GM23338 (cell line): ENCODE data around the gene RUFY1. TPM values are rescaled to one million over a fixed set of nuclear protein-coding genes. Genes with fewer than 3 reads are reported as not detected.

ENCODE experiments used
- ATAC-seq: fragments of 200-7000 bp; cut with Tn5 transposase; 3 replicates; pipeline ENCODE4 v1.9.1; 2020
- DNase-seq: peaks from one replicate; pipeline ENCODE4 v3.0.0-alpha.2; 2015; ENCODE audit warnings: low spot score
- H2AFZ ChIP-seq: fragments of 200-600 bp; sonication (generic); 2 replicates; pipeline ENCODE4 v1.8.0; 2016; ENCODE audit warnings: antibody characterized with exemption, mild to moderate bottlenecking, moderate library complexity
- H3F3A ChIP-seq: fragments of 200-600 bp; sonication (generic); replicated peaks from 2 replicates; pipeline ENCODE4 v1.8.0; 2017; ENCODE audit warnings: antibody characterized with exemption, mixed run types, low read depth
- H3K27ac ChIP-seq: fragments of 200-600 bp; sonication (generic); 2 replicates; pipeline ENCODE4 v1.6.1; 2016; ENCODE audit warnings: low read depth
- H3K27me3 ChIP-seq: fragments of 200-600 bp; sonication (generic); 2 replicates; pipeline ENCODE4 v1.8.0; 2016; ENCODE audit warnings: mild to moderate bottlenecking, mixed run types, moderate library complexity; ENCODE audit not compliant: insufficient read depth
- H3K36me3 ChIP-seq: fragments of 200-600 bp; sonication (generic); 2 replicates; pipeline ENCODE4 v1.8.0; 2016; ENCODE audit warnings: mild to moderate bottlenecking; ENCODE audit not compliant: insufficient read depth
- H3K4me1 ChIP-seq: fragments of 200-600 bp; sonication (generic); 2 replicates; pipeline ENCODE4 v1.8.0; 2016; ENCODE audit warnings: mild to moderate bottlenecking, moderate library complexity; ENCODE audit not compliant: insufficient read depth
- H3K4me2 ChIP-seq: fragments of 200-600 bp; sonication (generic); 2 replicates; pipeline ENCODE4 v1.7.1; 2017; ENCODE audit warnings: mixed run types
- H3K4me3 ChIP-seq: fragments of 200-600 bp; sonication (generic); 2 replicates; pipeline ENCODE4 v1.6.1; 2016; ENCODE audit warnings: mixed run types
- H3K79me2 ChIP-seq: fragments of 200-600 bp; sonication (generic); replicated peaks from 2 replicates; pipeline ENCODE4 v1.8.0; 2017; ENCODE audit warnings: mild to moderate bottlenecking; ENCODE audit not compliant: insufficient read depth
- H3K9me2 ChIP-seq: fragments of 200-600 bp; sonication (generic); 2 replicates; pipeline ENCODE4 v1.8.0; 2017; ENCODE audit not compliant: insufficient read depth
- H4K20me1 ChIP-seq: fragments of 200-600 bp; sonication (generic); replicated peaks from 2 replicates; pipeline ENCODE4 v1.8.0; 2017; ENCODE audit warnings: mild to moderate bottlenecking; ENCODE audit not compliant: insufficient read depth
- H3K27ac Mint-ChIP-seq: 2 replicates; pipeline ENCODE4 v1.8.0; 2020; ENCODE audit warnings: inconsistent platforms, mild to moderate bottlenecking, moderate library complexity, mixed read lengths
- H3K27me3 Mint-ChIP-seq: 3 replicates; pipeline ENCODE4 v1.8.0; 2022; ENCODE audit warnings: low read depth, mild to moderate bottlenecking, moderate library complexity, mixed read lengths, inconsistent platforms; ENCODE audit not compliant: insufficient read depth, poor library complexity
- H3K36me3 Mint-ChIP-seq: 3 replicates; pipeline ENCODE4 v1.8.0; 2021; ENCODE audit warnings: low read depth, mild to moderate bottlenecking, inconsistent platforms, moderate library complexity, mixed read lengths
- H3K4me1 Mint-ChIP-seq: 3 replicates; pipeline ENCODE4 v1.8.0; 2020; ENCODE audit warnings: mild to moderate bottlenecking, inconsistent platforms, mixed read lengths
- H3K4me3 Mint-ChIP-seq: 3 replicates; pipeline ENCODE4 v1.8.0; 2021; ENCODE audit warnings: moderate library complexity, mild to moderate bottlenecking, inconsistent platforms, mixed read lengths
- H3K9me3 Mint-ChIP-seq: 3 replicates; pipeline ENCODE4 v1.8.0; 2020; ENCODE audit warnings: moderate library complexity, mild to moderate bottlenecking, inconsistent platforms, mixed read lengths
- CREB1 ChIP-seq: fragments of 250-450 bp; sonication (Bioruptor Pico); IDR thresholded peaks from 2 replicates; pipeline ENCODE4 v1.5.0; 2020; ENCODE audit warnings: low read depth, mild to moderate bottlenecking, moderate library complexity
- EZH2 ChIP-seq: fragments of 200-600 bp; sonication (generic); IDR thresholded peaks from one replicate; pipeline ENCODE4 v1.8.0; 2017; ENCODE audit warnings: antibody characterized with exemption, mild to moderate bottlenecking, low read depth; ENCODE audit not compliant: unreplicated experiment
- EZH2phosphoT487 ChIP-seq: fragments of 200-600 bp; sonication (generic); IDR thresholded peaks from one replicate; pipeline ENCODE4 v1.8.1; 2018; ENCODE audit warnings: antibody characterized with exemption; ENCODE audit not compliant: unreplicated experiment
- JUNB ChIP-seq: IDR thresholded peaks from one replicate; pipeline ENCODE4 v1.6.1; 2016; ENCODE audit warnings: antibody characterized with exemption; ENCODE audit not compliant: unreplicated experiment
- NANOG ChIP-seq: IDR thresholded peaks from 2 replicates; pipeline ENCODE4 v1.6.1; 2016; ENCODE audit warnings: antibody characterized with exemption, borderline replicate concordance
- POLR2AphosphoS5 ChIP-seq: IDR thresholded peaks from 2 replicates; pipeline ENCODE4 v1.6.1; 2016; ENCODE audit warnings: antibody characterized with exemption, low read depth
- REST ChIP-seq: IDR thresholded peaks from one replicate; pipeline ENCODE4 v1.6.1; 2018; ENCODE audit warnings: antibody characterized with exemption; ENCODE audit not compliant: unreplicated experiment
- STAT1 ChIP-seq: IDR thresholded peaks from one replicate; pipeline ENCODE4 v1.6.1; 2016; ENCODE audit warnings: antibody characterized with exemption; ENCODE audit not compliant: unreplicated experiment
- ZNF114 ChIP-seq: fragments of 250-450 bp; sonication (Bioruptor Pico); IDR thresholded peaks from 2 replicates; pipeline ENCODE4 v1.5.0; 2020; ENCODE audit warnings: mild to moderate bottlenecking, moderate library complexity
- ZNF331 ChIP-seq: fragments of 250-450 bp; sonication (Bioruptor Pico); IDR thresholded peaks from 2 replicates; pipeline ENCODE4 v1.5.0; 2020; ENCODE audit warnings: low read depth, mild to moderate bottlenecking, moderate library complexity
- polyA plus RNA-seq: library from polyadenylated mRNA; unstranded; fragments of >200 nt; fragmentation: Nextera tagmentation; extraction: Ambion mirVana; gene quantifications from 2 replicates; pipeline ENCODE4 v1.2.1, GENCODE V29; 2016
- total RNA-seq: library from RNA; depleted of rRNA; stranded (reverse); fragments of >200 nt; shearing (Covaris generic); gene quantifications from 2 replicates; pipeline ENCODE4 v1.2.3, GENCODE V29; 2014
- TF ChIP-seq, protein P1 (sequence below), 2 experiments: fragments of 200-600 bp in 1 of 2; sonication (generic) in 1 of 2; conservative IDR thresholded peaks; 2 replicates each; pipeline versions ENCODE4 v1.5.1 to v1.6.1; 2016 to 2017; ENCODE audit warnings: antibody characterized with exemption in 2 of 2, low read depth in 2 of 2, mild to moderate bottlenecking in 2 of 2, moderate library complexity in 1 of 2
- TF ChIP-seq, protein P2 (sequence below): IDR thresholded peaks from 2 replicates; pipeline ENCODE4 v1.6.1; 2016; ENCODE audit warnings: antibody characterized with exemption
- TF ChIP-seq, protein P3 (sequence below): fragments of 250-450 bp; sonication (Bioruptor Pico); IDR thresholded peaks from 2 replicates; pipeline ENCODE4 v1.5.0; 2020; ENCODE audit warnings: mild to moderate bottlenecking, moderate library complexity

Gene RUFY1
- total and polyA plus RNA-seq, 2 experiments from 2014 or later = 25.3 to 31.6 TPM

DNA sequence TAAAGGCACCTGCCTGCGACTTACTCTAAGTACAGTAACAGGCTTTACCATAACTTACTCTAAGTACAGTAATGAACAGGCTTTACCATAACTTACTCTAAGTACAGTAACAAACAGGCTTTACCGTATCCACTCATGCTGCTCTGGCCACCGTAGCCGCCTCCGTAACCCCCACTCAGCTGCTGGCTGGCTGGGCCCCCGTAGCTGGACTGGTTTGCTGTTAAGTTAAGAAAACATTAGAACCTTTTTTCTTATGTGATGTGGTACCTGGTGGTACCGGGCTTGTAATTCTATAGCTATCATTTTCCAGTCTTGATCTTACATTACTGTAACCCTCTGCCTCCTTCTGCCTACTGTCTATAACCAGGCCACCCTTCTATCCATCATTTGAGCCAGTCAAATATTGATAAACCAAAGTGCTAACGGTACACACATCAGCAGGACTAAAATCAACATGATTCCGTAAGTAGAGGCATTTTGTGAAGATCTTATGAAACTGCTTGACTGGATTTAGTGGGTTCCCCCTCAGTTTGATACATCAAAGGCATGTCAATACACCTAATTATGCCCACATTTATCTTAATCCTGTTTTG is 65.7 kb downstream of the RUFY1 start:
- DNase-seq (no peak), ATAC-seq (no peak)
- peaks cover 94% of the 10 kb centered on the region for H3K36me3 Mint-ChIP-seq
- Histone ChIP-seq H4K20me1 (peaks cover 88% of the 10 kb centered on the region), H3K27ac (no peak overlapping the region; the same call in 1 of the 2 replicates), H3K4me1 (peaks cover 23% of the 10 kb centered on the region), H3K9me2 (no peaks in the 10 kb centered on the region), H3K4me2 (no peak overlapping the region), H3K27me3 (no peaks in the 10 kb centered on the region), H3K36me3 (peaks cover 97% of the 10 kb centered on the region), H3F3A (peaks cover 79% of the 10 kb centered on the region), H3K4me3 (no peak overlapping the region), H2AFZ (no peak overlapping the region), H3K79me2 (peaks cover 55% of the 10 kb centered on the region)
- no peak for TF ChIP-seq CREB1 (CRISPR knock-in tag)
- no peak for TF ChIP-seq JUNB
- TF ChIP-seq, protein P1, sequence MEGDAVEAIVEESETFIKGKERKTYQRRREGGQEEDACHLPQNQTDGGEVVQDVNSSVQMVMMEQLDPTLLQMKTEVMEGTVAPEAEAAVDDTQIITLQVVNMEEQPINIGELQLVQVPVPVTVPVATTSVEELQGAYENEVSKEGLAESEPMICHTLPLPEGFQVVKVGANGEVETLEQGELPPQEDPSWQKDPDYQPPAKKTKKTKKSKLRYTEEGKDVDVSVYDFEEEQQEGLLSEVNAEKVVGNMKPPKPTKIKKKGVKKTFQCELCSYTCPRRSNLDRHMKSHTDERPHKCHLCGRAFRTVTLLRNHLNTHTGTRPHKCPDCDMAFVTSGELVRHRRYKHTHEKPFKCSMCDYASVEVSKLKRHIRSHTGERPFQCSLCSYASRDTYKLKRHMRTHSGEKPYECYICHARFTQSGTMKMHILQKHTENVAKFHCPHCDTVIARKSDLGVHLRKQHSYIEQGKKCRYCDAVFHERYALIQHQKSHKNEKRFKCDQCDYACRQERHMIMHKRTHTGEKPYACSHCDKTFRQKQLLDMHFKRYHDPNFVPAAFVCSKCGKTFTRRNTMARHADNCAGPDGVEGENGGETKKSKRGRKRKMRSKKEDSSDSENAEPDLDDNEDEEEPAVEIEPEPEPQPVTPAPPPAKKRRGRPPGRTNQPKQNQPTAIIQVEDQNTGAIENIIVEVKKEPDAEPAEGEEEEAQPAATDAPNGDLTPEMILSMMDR (conservative IDR thresholded peaks at IDR 0.05; ENCODE audit: low read depth in 2 of 2) = no peak
- no peak for TF ChIP-seq REST
- no peak for TF ChIP-seq ZNF114 (CRISPR knock-in tag)
- TF ChIP-seq, protein P2, sequence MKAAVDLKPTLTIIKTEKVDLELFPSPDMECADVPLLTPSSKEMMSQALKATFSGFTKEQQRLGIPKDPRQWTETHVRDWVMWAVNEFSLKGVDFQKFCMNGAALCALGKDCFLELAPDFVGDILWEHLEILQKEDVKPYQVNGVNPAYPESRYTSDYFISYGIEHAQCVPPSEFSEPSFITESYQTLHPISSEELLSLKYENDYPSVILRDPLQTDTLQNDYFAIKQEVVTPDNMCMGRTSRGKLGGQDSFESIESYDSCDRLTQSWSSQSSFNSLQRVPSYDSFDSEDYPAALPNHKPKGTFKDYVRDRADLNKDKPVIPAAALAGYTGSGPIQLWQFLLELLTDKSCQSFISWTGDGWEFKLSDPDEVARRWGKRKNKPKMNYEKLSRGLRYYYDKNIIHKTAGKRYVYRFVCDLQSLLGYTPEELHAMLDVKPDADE = no peak
- no peak for TF ChIP-seq ZNF331 (CRISPR knock-in tag)
- no peak for TF ChIP-seq NANOG
- TF ChIP-seq EZH2phosphoT487 = no peak
- TF ChIP-seq, protein P3, sequence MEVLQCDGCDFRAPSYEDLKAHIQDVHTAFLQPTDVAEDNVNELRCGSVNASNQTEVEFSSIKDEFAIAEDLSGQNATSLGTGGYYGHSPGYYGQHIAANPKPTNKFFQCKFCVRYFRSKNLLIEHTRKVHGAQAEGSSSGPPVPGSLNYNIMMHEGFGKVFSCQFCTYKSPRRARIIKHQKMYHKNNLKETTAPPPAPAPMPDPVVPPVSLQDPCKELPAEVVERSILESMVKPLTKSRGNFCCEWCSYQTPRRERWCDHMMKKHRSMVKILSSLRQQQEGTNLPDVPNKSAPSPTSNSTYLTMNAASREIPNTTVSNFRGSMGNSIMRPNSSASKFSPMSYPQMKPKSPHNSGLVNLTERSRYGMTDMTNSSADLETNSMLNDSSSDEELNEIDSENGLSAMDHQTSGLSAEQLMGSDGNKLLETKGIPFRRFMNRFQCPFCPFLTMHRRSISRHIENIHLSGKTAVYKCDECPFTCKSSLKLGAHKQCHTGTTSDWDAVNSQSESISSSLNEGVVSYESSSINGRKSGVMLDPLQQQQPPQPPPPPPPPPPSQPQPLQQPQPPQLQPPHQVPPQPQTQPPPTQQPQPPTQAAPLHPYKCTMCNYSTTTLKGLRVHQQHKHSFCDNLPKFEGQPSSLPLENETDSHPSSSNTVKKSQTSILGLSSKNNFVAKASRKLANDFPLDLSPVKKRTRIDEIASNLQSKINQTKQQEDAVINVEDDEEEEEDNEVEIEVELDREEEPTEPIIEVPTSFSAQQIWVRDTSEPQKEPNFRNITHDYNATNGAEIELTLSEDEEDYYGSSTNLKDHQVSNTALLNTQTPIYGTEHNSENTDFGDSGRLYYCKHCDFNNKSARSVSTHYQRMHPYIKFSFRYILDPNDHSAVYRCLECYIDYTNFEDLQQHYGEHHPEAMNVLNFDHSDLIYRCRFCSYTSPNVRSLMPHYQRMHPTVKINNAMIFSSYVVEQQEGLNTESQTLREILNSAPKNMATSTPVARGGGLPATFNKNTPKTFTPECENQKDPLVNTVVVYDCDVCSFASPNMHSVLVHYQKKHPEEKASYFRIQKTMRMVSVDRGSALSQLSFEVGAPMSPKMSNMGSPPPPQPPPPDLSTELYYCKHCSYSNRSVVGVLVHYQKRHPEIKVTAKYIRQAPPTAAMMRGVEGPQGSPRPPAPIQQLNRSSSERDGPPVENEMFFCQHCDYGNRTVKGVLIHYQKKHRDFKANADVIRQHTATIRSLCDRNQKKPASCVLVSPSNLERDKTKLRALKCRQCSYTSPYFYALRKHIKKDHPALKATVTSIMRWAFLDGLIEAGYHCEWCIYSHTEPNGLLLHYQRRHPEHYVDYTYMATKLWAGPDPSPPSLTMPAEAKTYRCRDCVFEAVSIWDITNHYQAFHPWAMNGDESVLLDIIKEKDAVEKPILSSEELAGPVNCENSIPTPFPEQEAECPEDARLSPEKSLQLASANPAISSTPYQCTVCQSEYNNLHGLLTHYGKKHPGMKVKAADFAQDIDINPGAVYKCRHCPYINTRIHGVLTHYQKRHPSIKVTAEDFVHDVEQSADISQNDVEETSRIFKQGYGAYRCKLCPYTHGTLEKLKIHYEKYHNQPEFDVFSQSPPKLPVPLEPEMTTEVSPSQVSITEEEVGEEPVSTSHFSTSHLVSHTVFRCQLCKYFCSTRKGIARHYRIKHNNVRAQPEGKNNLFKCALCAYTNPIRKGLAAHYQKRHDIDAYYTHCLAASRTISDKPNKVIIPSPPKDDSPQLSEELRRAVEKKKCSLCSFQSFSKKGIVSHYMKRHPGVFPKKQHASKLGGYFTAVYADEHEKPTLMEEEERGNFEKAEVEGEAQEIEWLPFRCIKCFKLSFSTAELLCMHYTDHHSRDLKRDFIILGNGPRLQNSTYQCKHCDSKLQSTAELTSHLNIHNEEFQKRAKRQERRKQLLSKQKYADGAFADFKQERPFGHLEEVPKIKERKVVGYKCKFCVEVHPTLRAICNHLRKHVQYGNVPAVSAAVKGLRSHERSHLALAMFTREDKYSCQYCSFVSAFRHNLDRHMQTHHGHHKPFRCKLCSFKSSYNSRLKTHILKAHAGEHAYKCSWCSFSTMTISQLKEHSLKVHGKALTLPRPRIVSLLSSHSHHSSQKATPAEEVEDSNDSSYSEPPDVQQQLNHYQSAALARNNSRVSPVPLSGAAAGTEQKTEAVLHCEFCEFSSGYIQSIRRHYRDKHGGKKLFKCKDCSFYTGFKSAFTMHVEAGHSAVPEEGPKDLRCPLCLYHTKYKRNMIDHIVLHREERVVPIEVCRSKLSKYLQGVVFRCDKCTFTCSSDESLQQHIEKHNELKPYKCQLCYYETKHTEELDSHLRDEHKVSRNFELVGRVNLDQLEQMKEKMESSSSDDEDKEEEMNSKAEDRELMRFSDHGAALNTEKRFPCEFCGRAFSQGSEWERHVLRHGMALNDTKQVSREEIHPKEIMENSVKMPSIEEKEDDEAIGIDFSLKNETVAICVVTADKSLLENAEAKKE (CRISPR knock-in tag) = no peak
- TF ChIP-seq EZH2 = no peak
- no peak for TF ChIP-seq STAT1
- TF ChIP-seq POLR2AphosphoS5 = no peak
- H3K9me3 Mint-ChIP-seq = no peaks in the 10 kb centered on the region; the same call in 2 of the 3 replicates
- no peak overlapping the region for H3K4me3 Mint-ChIP-seq
- H3K27ac Mint-ChIP-seq = 0 out of 2 replicates have a peak overlapping the region, but pooled peaks have one; percentile 33
- peaks cover 21% of the 10 kb centered on the region for H3K27me3 Mint-ChIP-seq
- H3K4me1 Mint-ChIP-seq = peaks cover 53% of the 10 kb centered on the region; the same call in 2 of the 3 replicates
